Muscle of arm (tissue), 14 donors: Measurements from ENCODE around the gene KRT81. TPM values are rescaled to one million over a fixed set of nuclear protein-coding genes. Genes with fewer than 3 reads are reported as not detected.

Source experiments
- DNase-seq: peaks from one replicate; pipeline ENCODE4 v3.0.0-alpha.2; 2013
- long read RNA-seq, 11 donors: transcript quantifications; one replicate each; lab custom pipeline, GENCODE V29; 2026
- polyA plus RNA-seq, 12 donors: library from polyadenylated mRNA; unstranded; fragments of 120-200 nt; gene quantifications; one replicate each; pipeline ENCODE4 v1.2.1, GENCODE V29; 2013; ENCODE audit not compliant: insufficient read length in 12 of 12

Gene KRT81
- polyA plus RNA-seq: under 1 TPM in 7 of 12 donors, not detected in 5; 0.08 to 0.25 (median 0.14) TPM
- long read RNA-seq, donor 1: 0 reads
- long read RNA-seq, donor 2: 0 reads
- long read RNA-seq, donor 3: 0 reads
- long read RNA-seq, donor 4: 0 reads
- long read RNA-seq, donor 5: 0 reads
- long read RNA-seq, donor 6: 0 reads
- long read RNA-seq, donor 7: 0 reads
- long read RNA-seq, donor 8: 0 reads
- long read RNA-seq, donor 9: 0 reads
- long read RNA-seq, donor 10: 0 reads
- long read RNA-seq, donor 11: 0 reads

DNA sequence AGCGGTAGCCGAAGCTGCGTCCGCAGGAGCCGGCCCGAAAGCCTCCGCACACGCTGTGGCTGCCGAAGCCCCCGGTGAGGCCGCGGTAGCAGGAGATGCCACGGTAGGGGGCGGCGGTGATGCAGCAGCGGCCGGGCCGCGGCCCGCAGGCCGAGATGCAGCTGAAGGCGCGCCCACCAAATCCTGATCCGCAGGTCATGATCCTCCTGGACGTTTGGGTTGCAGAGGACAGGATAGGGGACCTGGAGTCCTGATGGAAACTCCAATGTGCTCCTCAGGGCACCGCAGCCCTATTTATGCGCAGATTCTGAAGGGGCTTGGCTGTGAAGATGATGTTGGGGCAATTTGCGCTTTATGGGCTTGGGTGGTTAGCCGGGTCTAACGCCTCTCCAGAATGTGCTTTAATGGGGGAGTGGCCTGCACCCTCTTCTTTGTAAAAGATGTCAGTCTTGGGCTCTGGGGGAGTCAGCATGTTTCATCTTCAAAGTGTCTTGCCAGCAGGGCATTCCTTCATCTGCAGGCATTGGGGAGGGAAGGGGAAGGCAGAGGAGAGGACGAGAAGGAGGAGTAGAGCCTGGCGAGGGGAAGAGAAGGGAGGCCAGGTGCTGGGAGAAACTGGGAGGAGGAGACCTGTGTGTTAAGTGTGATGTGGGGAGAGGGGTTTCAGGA is at the start of gene KRT81:
Gene KRT81, minus strand, starts transcription at position 268 of the 669 bp plus-strand sequence. Its CDS starts 69 bp downstream, at position 199.
- no peak for DNase-seq

DNA sequence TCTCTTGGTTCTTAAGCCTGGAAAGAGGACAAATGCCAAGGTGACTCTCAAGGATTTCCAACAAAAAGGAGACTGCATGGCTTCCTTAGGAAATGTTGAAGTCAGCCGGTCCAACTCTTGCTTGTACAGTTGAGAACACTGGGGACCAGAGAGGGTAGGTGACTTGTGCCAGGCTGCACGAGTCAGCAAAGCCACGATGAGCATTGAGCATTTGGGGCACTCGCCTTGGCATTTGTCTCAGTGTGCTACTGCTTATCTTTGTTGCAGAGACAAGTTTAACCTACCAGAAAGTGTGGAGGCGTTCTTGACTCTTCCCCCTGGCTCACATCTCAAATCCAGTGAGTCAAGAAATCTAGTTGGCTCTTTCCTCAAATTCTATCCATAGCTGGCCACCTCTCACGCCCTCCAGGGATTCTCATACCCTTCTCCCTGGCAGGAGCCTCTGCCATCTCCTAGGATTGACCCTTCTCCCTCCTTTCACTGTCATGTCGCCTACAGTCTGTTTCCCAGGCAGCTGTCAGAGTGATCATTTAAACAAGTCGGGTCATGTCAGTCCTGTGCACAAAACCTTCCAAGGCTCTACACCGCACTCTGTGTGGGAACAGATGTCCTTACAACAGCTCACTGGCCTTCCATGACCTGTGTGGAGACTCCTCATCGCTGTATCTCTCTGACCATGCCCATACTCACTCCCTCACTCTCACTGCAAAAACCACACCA is 47.1 kb upstream of the KRT81 start:
- no peak for DNase-seq

DNA sequence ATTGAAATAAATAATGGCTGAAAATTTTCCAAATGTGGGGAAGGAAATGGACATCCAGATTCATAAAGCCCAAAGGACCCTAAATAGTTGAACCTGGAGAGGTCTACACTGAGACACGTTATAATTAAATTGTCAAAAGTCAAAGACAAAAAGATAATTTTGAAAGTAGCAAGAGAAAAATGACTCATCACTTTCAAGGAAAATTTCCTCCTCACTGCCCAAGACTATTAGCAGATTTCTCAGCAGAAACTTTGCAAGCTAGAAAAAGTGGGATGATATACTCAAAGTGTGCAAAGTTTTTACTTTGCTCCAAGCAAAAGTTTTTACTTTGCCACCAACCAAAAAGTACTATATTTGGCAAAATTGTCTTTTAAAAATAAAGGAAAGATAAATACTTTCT is 45.7 kb upstream of the KRT81 start:
- DNase-seq: no peak

DNA sequence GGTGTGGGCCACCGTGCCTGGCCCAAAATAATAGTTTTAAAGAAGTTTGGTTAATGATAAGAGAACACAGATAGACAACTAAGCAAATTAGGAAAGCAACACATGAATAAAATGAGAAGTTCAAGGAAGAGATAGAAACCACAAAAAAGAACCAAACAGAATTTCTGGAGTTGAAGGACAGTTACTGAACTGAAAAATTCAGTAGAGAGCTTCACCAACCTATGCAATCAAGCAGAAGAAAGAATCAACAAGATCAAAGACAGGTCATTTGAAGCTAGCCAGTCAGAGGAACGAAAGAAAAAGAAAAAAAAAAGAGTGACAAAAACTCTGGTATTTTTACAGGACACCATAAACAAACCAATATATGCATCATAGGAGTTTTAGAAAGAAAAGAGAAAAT is 45.3 kb upstream of the KRT81 start:
- no peak for DNase-seq

DNA sequence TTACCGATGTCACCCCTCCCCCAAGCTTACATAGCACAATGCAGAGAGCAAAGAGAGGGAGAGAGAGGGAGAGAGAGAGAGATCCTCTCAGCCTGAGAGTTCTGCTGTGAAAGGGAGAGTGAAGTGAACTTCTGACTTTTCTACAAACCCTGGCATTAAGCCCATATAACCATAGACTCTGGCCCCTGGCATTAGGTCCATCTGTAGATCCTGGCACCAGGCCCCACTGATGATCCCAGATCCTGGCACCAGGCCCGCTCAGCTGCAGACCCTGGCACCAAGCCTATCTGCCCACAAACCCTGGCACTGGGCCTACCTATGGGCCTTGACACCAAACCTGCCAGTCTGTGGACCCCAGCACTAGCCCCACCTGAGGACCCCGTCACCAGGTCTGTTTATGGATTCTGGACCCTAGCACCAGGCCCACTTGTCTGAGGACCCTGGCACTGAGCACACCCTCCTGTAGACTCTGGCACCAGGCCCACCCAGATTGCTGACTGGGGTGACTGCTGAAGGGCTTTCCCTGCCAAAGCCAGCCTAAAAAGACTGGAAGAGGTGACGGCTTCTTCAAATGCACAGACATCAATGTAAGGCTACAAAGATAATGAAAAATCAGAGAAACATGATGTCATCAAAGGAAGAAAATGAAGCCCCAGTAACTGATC is 44.4 kb upstream of the KRT81 start:
- no peak for DNase-seq

DNA sequence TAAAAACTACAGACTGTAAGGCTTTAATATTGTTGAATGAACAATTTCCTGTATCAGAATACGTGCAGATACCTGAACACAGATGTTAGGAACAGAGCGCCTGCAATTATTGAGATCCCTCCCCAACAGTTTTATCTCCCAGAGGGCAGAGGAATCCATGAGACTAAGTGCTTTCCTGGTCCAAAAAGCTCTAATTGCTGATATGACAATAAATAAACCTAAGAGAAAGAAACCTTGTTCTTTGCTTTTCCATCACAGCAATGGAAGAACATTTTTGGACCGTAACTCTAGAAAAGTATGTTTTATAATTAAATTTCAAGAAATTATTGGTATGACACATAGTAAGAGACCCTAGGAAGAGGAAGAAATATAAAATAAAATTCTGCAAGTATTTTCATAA is 42.9 kb upstream of the KRT81 start:
- no peak for DNase-seq

DNA sequence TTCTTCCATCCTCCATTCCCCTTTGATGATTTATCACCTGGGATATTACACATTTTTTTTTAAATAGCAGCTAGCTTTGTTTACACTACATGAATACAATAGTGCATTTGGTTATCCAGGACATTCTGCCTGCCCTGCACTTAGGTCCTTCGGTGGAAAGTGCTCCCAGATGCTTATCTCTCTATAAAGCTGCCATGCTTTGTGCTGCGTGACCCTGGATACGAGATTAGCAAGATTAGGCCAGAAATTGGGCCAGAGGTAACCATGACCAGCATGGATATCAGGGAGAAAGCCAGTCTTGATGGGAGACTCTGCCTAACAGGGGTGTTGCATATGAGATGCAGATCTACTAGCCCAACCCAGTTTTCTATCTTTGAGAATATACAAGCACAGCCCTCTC is 42.0 kb upstream of the KRT81 start:
- no peak for DNase-seq

DNA sequence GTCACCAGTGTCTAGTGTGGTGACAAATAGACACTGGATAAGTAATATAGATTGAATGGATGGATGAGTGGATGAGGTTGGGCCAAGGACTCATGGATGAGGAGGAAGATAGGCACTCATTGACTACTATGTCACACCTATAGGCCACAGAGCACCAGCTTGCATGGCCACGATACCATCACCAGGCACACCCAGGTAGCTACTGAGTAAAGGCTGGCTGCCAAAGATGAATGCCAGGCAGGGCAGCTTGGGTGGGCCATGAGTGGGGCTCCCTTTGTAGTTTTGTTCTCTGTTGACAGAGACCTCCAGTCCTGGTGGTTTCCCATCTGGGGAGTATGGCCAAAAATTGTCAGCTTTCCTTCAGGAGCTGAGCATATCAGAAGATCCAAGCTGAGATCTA is 41.0 kb upstream of the KRT81 start:
- DNase-seq: no peak

DNA sequence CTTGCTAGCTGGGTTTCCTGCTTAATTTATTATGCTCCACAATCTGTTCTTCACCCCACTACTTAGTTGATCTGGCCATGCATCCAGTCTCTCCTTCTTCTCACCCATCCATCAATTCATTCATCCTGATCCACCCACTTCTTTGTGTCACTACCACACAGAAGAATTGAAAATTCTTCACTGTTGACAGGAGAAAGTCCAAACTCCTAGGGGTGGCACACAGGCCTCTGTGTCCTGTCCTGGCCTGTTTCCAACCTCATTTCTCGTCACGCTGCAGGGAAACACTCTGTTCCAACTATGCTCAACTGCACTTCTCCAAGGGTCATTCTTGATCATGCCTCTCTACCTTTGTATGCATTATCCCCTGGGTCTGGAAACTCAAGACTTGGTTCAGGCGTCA is 40.5 kb upstream of the KRT81 start:
- DNase-seq: no peak

DNA sequence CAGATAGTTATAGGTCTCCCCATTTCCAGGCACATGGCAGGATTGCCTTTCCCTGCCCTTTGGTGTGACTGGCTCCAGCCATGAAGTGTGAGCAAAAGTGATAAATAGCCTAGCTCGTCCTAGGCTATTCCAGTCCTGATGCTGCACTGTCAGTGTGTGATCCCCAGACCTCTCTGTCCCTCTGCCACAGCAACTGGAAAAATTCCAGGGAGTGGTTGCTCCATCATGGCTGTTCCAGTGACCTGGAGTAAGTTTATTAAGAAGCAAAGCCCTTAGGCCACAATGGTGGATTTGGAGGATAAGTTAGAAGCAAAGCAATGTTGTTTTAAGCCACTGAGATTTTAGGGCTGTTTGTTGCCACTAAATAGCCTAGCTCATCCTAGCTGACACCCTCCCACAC is 39.7 kb upstream of the KRT81 start:
- no peak for DNase-seq

DNA sequence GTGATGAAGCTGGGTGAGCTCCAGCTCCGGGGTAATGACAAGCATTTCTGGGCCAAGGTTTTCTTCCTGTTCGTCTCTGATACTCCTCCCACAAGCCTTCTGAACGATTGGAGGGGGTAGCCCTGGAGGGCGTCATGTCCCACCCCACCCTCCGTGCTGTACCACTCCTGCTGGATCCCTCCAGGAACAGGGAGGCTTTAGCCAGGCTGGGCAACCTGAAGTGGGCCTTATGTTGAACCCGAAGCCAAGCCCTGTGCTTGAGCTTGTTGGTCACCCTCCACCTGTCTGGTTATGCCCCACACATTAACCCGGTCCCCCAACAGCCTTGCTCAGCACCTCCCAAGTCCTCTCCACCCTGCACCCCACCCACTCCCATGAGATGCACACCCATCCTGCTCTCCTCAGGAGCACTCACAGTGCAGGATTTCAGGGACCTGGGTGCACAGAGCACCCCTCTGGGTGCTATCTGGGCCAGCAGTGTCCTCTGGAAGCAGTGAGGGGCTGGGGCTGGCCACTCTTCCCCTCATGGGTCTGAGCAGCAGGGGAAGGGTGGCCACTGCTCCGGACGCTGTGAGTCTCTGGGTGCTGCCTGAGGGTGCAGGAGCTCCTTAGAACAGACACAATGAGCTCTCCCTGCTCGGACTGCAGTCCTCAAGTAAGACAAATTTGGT is 36.6 kb upstream of the KRT81 start:
- DNase-seq: no peak

DNA sequence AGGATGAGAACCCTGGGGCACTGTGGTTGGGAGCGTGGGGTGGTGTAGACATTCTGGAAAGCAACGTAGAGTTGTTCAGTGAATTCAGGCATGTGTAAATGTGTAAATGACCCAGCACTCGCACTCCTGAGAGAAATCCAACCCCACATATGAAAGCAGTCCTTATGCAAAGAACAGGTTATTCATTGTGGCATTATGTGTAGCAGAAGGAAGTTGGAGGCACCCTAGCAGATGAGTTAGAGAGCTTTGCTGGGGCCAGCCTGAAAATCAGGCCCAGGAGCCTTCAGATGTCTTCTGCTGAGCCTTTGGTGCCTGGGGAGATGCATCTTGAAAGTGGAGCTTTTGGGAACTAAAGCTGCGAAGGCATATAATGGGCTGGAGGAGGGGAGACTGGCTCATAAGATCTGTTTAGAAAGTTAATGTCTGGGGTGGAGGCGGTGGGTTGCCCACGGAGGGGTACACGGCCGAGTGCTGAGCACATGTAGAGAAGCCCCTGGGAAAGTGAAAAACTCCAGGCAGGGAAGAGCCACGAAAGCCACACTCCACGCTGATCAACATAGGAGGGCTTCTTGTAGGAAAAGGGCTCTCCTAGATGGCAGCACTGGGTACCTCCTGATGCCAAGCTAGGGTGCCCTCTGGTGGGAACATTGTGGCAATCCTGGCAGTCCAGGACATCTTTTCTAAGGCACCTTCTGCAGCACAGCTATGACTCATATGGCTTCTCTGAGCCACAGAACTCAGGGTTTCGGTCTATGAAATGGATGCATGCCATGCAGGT is 35.9 kb upstream of the KRT81 start:
- DNase-seq: no peak

DNA sequence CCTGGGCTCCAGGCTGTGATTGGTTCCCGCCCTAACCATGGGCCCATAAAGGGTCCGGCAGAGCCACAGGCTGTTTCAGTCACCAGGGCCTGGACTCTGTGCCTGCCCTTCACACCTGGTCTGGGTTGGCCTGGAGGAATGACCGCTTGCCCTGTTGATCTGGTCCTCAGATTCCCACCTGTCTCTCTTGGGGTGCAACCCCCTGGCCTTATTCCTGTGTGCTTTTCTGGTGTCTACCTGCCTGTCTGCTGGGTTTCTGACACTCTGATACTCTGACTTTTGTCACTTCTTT is 32.8 kb upstream of the KRT81 start:
- DNase-seq: no peak

DNA sequence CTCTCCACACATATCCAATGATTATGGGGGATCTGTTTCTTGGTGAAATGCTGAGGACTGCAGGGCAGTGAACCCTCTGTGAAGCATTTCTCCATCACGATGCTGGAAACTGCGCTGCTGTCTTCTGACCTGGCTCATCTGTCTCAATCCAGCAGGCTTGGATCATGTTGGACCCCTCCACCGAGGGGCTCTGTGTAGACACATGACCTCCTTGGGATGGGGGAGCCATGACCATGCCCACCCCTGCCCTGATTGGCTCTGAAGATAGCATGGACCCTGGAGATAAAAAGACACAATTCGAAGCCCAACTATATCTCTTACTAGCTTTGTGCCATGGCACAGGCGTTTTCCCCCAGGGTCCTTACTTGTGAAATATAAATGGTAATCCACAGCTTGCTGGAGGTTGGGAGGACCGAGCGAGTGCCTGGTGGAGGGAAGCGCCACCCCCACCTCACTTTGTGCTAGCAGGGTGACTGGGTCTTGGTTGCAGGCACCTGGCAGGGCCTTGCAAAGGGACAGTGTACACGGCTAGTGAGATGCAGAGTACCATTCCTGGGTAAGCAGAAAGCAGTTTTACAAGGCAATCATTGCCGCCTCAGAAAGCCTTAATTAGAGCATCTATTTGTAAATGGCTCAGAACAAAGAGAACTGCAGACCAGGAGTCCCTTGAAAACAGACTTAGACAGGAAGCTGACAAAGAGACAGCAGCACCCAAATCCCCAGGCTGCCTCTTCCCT is 32.2 kb upstream of the KRT81 start:
- DNase-seq: no peak

DNA sequence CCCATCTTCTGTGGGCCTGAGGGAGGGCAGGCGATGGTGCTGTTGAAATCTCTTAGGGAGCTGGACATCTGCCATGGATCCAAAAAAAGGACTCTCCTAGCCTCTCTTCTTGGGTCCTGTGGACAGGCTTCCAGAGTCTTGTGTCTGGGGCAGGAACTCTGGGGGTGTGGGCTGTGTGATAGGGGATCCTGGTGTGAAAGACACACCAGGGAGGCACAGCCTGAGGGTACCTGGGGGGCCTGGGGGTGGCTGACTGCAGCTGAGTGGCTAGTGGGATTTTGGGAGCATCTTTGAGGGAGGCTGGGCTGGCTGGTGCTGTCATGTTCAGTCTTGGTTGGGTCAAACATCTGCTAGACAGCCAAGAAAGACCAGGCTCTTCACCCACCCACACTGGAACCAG is 31.7 kb upstream of the KRT81 start:
- no peak for DNase-seq

DNA sequence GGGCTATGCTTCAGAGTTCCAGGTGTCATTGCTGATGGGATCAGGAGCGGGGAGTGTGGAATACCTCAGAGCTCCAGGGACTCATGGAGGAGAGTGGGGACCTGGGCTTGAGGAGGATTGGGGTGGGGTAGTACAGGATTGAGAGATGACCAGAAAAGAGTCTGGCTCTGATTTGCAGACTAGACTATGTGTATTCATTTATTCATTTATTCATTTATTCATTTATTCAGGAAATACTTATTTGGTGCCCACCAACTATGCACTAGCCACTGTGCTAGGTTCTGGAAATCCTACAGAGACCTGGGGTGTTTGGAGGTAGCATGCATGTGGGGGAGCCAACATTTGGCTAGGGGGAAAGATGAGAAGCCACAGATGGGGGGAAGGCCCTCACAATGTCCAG is 30.7 kb upstream of the KRT81 start:
- no peak for DNase-seq

DNA sequence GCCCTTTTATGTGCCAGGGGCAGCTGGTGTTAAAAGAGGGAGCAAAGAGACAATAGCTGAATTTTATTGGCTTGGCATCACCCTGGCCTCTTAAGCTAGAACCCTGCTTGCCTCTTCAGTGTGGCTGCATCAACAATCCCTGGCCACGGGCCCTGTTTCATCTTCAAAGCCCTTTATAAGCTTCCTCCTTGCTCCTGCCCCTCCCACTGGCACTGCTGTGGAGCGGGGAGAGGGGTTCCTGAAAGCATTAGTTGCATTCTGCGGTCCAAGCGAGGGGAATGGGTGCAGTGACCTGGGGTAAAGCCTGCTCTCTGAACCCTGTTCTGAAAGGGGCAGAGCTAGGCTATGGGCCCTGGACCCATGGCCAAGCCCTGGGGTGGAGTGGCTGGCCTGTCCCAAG is 30.1 kb upstream of the KRT81 start:
- no peak for DNase-seq

DNA sequence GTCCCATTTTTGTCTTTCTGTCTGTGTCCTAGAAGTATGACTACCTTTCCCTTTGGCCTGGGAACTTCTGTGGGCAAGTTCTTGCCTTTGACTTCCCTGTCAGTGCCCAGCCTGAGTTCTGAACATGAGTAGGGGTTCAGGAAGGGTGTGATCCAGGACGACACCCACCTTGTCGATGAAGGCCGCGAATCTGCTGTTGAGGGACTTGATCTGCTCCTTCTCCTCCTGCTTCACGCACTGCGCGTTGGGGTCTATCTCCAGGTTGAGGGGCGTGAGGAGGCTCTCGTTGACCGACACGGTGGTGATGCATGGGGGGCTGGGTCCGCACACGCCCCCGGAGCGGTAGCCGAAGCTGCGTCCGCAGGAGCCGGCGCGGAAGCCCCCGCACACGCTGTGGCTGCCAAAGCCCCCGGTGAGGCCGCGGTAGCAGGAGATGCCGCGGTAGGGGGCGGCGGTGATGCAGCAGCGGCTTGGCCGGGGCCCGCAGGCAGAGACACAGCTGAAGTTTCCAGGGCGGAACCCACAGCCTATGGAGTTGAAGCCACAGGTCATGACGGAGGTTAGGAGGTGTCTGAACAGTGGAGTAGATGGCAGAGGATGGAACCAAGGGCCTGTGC is 29.6 kb upstream of the KRT81 start, which contains the start of gene KRT83:
Gene KRT83, minus strand, starts transcription at position 615 of the 617 bp plus-strand sequence. Its CDS starts 63 bp downstream, at position 552.
- no peak for DNase-seq

DNA sequence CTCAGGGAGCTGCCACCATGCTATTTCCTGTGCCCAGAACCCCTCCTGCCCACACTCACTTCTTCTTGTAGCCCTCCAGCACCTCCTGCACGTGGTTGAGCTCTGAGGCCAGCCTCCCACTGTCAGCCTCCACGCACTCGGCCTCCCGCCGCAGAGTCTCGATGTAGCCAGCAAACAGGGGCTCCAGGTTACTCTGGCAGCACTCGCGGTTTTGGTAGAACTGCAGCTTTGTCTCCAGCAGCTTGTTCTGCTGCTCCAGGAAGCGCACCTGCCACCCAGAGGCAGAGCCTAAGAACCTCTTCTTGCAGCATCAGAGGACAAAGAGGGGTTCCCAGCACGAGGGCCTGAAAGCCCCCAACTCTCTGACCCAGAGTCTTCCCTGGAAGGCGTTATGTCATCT is 27.8 kb upstream of the KRT81 start:
- no peak for DNase-seq
